Measurements from ENCODE around the gene CCDC57. TPM values are rescaled to one million over a fixed set of nuclear protein-coding genes. Genes with fewer than 3 reads are reported as not detected.

The CCDC57 gene
- total and polyA plus RNA-seq, 11 donors: 4.3 to 17.6 (median 9.5) TPM

GRCh38 chr17:82084373-82085030 is 128.1 kb downstream of the CCDC57 start:
- ATAC-seq (no peak), DNase-seq (peak in 1 of 5 donors; percentile 22)
- Histone ChIP-seq H3K4me3 (no peak overlapping the region), H3K27me3 (no peaks in the 10 kb centered on the region), H3K27ac (no peak overlapping the region), H3K4me1 (no peaks in the 10 kb centered on the region), H3K36me3 (peaks cover 0 to 99% (median 86%) of the 10 kb centered on the region in 9 donors), H3K9me3 (no peaks in the 10 kb centered on the region)
- WGBS, 4 donors: 92 to 96% (median 95%) methylated on average over 7 to 31 of the region's 31 CpGs
- no peak for TF ChIP-seq POLR2A (IDR thresholded peaks at IDR 0.05)
- no peak for TF ChIP-seq CTCF (IDR thresholded peaks at IDR 0.05)
- intact Hi-C loops (cut with DNase I): no loop called here

- intact Hi-C loops (cut with DNase I): no loop called here
- ATAC-seq (no peak), DNase-seq (no peak)
- no peaks in the 10 kb centered on the region for H3K27me3 ChIP-seq
- no peak overlapping the region for H3K27ac ChIP-seq
- WGBS, 4 donors: 93 to 94% (median 94%) methylated on average over 51 to 55 of the region's 55 CpGs
- no peaks in the 10 kb centered on the region for H3K9me3 ChIP-seq
- TF ChIP-seq POLR2A (IDR thresholded peaks at IDR 0.05) (no peak), CTCF (IDR thresholded peaks at IDR 0.05) (no peak)
- H3K4me1 ChIP-seq: no peaks in the 10 kb centered on the region
- no peak overlapping the region for H3K4me3 ChIP-seq
- H3K36me3 ChIP-seq: peaks cover 0 to 99% (median 82%) of the 10 kb centered on the region in 9 donors
These were observed 128.9 kb downstream of the CCDC57 start for GRCh38 chr17:82083533-82084359.

GRCh38 chr17:82083009-82083408 is 129.6 kb downstream of the CCDC57 start:
- H3K27me3 ChIP-seq: no peaks in the 10 kb centered on the region
- intact Hi-C loops (cut with DNase I): no loop called here
- ATAC-seq: no peak
- TF ChIP-seq POLR2A (IDR thresholded peaks at IDR 0.05): no peak
- H3K9me3 ChIP-seq: no peaks in the 10 kb centered on the region
- H3K4me1 ChIP-seq: peaks cover 0 to 5% (median 0%) of the 10 kb centered on the region in 12 donors
- H3K36me3 ChIP-seq: peaks cover 0 to 93% (median 74%) of the 10 kb centered on the region in 9 donors
- no peak overlapping the region for H3K27ac ChIP-seq
- 88 to 95% (median 92%) methylated on average over 12 to 24 of the region's 24 CpGs for WGBS, 4 donors
- DNase-seq: no peak
- no peak overlapping the region for H3K4me3 ChIP-seq

GRCh38 chr17:82082456-82082855 is 130.2 kb downstream of the CCDC57 start:
- DNase-seq (no peak), ATAC-seq (no peak)
- Histone ChIP-seq H3K27me3 (no peaks in the 10 kb centered on the region), H3K27ac (no peak overlapping the region), H3K9me3 (no peaks in the 10 kb centered on the region), H3K4me3 (no peak overlapping the region), H3K36me3 (peaks cover 0 to 88% (median 69%) of the 10 kb centered on the region in 9 donors), H3K4me1 (peaks cover 0 to 10% (median 0%) of the 10 kb centered on the region in 12 donors)
- TF ChIP-seq CTCF (IDR thresholded peaks at IDR 0.05) (no peak), POLR2A (IDR thresholded peaks at IDR 0.05) (no peak)
- intact Hi-C loops (cut with DNase I): no loop called here
- 84 to 95% (median 94%) methylated on average over 9 to 19 of the region's 19 CpGs for WGBS, 4 donors

Data from heart left ventricle (tissue), 16 donors.